Activated CD8-positive, alpha-beta T cell treated with anti-CD3 and anti-CD28 coated beads for 36 hours (primary cell): ENCODE results near the gene PKHD1. TPM values are rescaled to one million over a fixed set of nuclear protein-coding genes. Genes with fewer than 3 reads are reported as not detected.

Source experiments
- ATAC-seq: fragments of 200-7000 bp; cut with Tn5 transposase; one replicate; pipeline ENCODE4 v1.10.0; 2021; ENCODE audit warnings: mild to moderate bottlenecking, moderate library complexity
- CTCF ChIA-PET: fragments of 350-600 bp; sonication (Branson Sonifier 250); formaldehyde crosslinking; loops from one replicate; lab custom pipeline; 2021; ENCODE audit warnings: antibody characterized with exemption; lab: Charles Lee
- POLR2A ChIA-PET: fragments of 350-600 bp; sonication (Branson Sonifier 250); formaldehyde crosslinking; loops from one replicate; lab custom pipeline; 2021; ENCODE audit warnings: antibody characterized with exemption; lab: Charles Lee
- DNase-seq: peaks from one replicate; pipeline ENCODE4 v3.0.0-alpha.2; 2020
- H3K27ac Mint-ChIP-seq: one replicate; pipeline ENCODE4 v1.8.0; 2021; ENCODE audit warnings: mild to moderate bottlenecking, mixed read lengths
- H3K27me3 Mint-ChIP-seq: one replicate; pipeline ENCODE4 v1.8.0; 2021; ENCODE audit warnings: mixed read lengths
- H3K36me3 Mint-ChIP-seq: one replicate; pipeline ENCODE4 v1.8.0; 2021; ENCODE audit warnings: low read depth, mixed read lengths
- H3K4me1 Mint-ChIP-seq: one replicate; pipeline ENCODE4 v1.8.0; 2021; ENCODE audit warnings: low read depth, mixed read lengths
- H3K4me3 Mint-ChIP-seq: one replicate; pipeline ENCODE4 v1.8.0; 2021; ENCODE audit warnings: mild to moderate bottlenecking, moderate library complexity, mixed read lengths
- H3K9me3 Mint-ChIP-seq: one replicate; pipeline ENCODE4 v1.8.0; 2021; ENCODE audit warnings: mixed read lengths
- intact Hi-C: fragments of 100-400 bp; cut with micrococcal nuclease; formaldehyde crosslinking; loops from one replicate; pipeline ENCODE4 v1.10.0; 2022
- total RNA-seq, 2 experiments: library from RNA; stranded (reverse); gene quantifications; one replicate each; pipeline ENCODE4 v1.2.3, GENCODE V29; 2021
- TF ChIP-seq, protein P1 (sequence below): fragments of 200-600 bp; IDR thresholded peaks from one replicate; pipeline ENCODE4 v1.8.0; 2022; ENCODE audit warnings: antibody characterized with exemption, mild to moderate bottlenecking

PKHD1 gene
- total RNA-seq, 2 experiments from 2014 or later, result not detected

DNA sequence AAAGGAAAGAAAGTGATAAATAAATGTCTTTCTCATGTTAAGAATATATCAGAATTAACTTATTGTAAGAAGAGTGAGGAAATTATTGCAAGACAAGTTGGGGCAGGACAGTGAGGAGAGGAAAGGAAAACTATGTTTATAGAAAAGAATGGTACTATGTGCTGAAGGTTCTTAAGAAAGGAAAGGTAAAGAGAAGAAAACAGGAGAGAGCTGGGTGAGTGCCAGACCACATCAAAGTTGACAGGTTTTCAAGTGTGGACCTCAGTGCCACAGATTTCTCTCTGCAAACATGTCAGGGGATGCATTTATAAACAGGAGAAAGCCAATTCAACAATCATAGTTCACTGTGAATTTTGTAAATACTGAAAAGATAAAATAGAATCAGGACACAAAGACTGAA is 439.2 kb downstream of the PKHD1 start:
- no peaks in the 10 kb centered on the region for H3K36me3 Mint-ChIP-seq
- POLR2A ChIA-PET, result no interaction called here
- no peak overlapping the region for H3K4me3 Mint-ChIP-seq
- H3K27ac Mint-ChIP-seq, result no peak overlapping the region
- TF ChIP-seq, protein P1, sequence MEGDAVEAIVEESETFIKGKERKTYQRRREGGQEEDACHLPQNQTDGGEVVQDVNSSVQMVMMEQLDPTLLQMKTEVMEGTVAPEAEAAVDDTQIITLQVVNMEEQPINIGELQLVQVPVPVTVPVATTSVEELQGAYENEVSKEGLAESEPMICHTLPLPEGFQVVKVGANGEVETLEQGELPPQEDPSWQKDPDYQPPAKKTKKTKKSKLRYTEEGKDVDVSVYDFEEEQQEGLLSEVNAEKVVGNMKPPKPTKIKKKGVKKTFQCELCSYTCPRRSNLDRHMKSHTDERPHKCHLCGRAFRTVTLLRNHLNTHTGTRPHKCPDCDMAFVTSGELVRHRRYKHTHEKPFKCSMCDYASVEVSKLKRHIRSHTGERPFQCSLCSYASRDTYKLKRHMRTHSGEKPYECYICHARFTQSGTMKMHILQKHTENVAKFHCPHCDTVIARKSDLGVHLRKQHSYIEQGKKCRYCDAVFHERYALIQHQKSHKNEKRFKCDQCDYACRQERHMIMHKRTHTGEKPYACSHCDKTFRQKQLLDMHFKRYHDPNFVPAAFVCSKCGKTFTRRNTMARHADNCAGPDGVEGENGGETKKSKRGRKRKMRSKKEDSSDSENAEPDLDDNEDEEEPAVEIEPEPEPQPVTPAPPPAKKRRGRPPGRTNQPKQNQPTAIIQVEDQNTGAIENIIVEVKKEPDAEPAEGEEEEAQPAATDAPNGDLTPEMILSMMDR, result no peak
- intact Hi-C loops, result no loop called here
- ATAC-seq, result no peak
- CTCF ChIA-PET, result no interaction called here
- H3K27me3 Mint-ChIP-seq, result no peaks in the 10 kb centered on the region
- no peak for DNase-seq
- H3K9me3 Mint-ChIP-seq, result no peaks in the 10 kb centered on the region
- no peaks in the 10 kb centered on the region for H3K4me1 Mint-ChIP-seq

DNA sequence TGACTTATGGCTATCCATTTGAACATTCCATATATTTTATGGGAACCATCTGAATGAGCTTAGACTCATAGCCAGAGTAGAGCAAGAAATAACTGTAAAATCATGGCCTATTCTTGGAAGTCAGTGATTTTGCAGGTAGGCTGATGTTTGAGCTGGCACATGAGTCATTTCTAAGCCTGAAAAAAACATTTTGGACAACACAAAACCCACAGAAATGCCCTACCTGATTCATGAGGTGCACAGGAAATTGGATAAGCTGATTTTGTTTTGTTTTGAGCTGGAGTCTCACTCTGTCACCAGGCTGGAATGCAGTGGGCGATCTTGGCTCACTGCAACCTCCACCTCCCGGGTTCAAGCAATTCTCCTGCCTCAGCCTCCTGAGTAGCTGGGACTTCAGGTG is 443.0 kb downstream of the PKHD1 start:
- Mint-ChIP-seq H3K36me3 (no peaks in the 10 kb centered on the region), H3K27ac (no peak overlapping the region), H3K27me3 (no peaks in the 10 kb centered on the region), H3K9me3 (peaks cover 4% of the 10 kb centered on the region), H3K4me1 (no peaks in the 10 kb centered on the region), H3K4me3 (no peak overlapping the region)
- no peak for ATAC-seq
- ChIA-PET CTCF (no interaction called here), POLR2A (no interaction called here)
- DNase-seq, result no peak
- TF ChIP-seq, protein P1, result no peak
- intact Hi-C loops, result no loop called here

DNA sequence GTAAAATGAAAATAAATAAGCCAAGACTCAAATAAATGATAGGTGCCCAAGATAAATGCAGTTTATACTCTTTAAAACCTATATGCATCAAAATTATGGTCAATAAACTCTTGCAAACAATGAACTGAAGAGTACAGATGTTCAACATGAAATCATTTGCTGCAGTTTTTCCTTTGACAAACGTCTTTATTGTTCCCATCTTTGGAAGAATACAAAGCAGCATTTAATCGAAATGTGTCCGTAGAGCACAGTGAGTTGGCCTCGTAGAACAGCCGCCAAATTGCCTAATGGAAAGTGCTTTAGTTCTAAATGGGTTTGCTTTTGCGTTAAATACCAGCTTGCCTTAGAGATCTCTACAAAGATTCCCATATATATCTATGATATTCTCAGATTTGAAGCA is 447.4 kb downstream of the PKHD1 start:
- TF ChIP-seq, protein P1, result no peak
- Mint-ChIP-seq H3K27ac (no peak overlapping the region), H3K4me1 (no peaks in the 10 kb centered on the region), H3K36me3 (no peaks in the 10 kb centered on the region), H3K9me3 (peaks cover 4% of the 10 kb centered on the region), H3K27me3 (no peaks in the 10 kb centered on the region), H3K4me3 (no peak overlapping the region)
- CTCF ChIA-PET, result no interaction called here
- intact Hi-C loops, result no loop called here
- ATAC-seq (no peak), DNase-seq (no peak)
- POLR2A ChIA-PET, result no interaction called here

DNA sequence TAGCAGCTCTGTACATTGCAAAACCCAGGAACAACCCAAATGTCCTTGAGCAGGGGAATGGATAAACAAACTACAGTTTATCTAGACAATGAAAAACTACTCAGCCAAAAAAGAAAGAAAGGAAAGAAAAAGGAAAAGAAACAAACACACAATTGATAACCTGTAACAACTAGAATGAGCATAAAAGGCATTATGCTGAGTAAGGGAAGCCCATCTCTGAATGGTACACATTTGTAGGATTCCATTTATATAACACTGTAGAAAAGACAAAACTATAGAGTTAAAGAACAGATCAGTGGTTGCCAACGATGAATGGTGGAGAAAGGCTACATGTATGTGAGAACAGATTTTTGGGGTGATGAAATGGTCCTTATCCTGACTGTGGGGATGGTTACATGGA is 454.0 kb downstream of the PKHD1 start:
- no peaks in the 10 kb centered on the region for H3K4me1 Mint-ChIP-seq
- intact Hi-C loops, result no loop called here
- no peaks in the 10 kb centered on the region for H3K27me3 Mint-ChIP-seq
- CTCF ChIA-PET, result interaction anchor here (1.3 kb wide), 1 partner anchor 15 kb away, joined by 3 read pairs; no protein-coding TSS in a partner anchor
- no peak overlapping the region for H3K27ac Mint-ChIP-seq
- POLR2A ChIA-PET, result no interaction called here
- TF ChIP-seq, protein P1, result no peak
- DNase-seq (no peak), ATAC-seq (no peak)
- no peaks in the 10 kb centered on the region for H3K36me3 Mint-ChIP-seq
- no peak overlapping the region for H3K4me3 Mint-ChIP-seq
- H3K9me3 Mint-ChIP-seq, result peaks cover 3% of the 10 kb centered on the region

DNA sequence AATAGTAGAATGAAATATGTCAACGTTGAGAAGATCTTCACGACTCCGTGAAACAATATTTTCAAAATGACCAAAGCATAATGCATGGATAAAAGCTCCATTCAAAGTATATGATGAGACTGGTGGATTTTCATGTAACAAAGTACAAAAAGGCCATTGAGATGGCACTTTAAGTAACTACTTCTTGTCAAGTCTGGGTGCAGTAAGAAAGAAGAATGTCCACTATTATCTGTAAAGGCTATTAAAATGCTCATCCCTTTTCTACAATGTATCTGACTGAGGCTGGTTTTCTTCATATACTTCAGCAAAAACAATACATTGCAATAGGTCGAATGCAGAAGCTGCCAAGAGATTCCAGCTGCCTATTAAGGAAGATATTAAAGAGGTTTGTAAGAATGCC is 457.4 kb downstream of the PKHD1 start:
- H3K4me3 Mint-ChIP-seq, result no peak overlapping the region
- DNase-seq (no peak), ATAC-seq (no peak)
- H3K4me1 Mint-ChIP-seq, result no peaks in the 10 kb centered on the region
- no peak overlapping the region for H3K27ac Mint-ChIP-seq
- peaks cover 3% of the 10 kb centered on the region for H3K9me3 Mint-ChIP-seq
- TF ChIP-seq, protein P1, result no peak
- intact Hi-C loops, result no loop called here
- ChIA-PET POLR2A (no interaction called here), CTCF (interaction anchor here (1.3 kb wide), 1 partner anchor 11 kb away, joined by 3 read pairs; no protein-coding TSS in a partner anchor)
- H3K27me3 Mint-ChIP-seq, result no peaks in the 10 kb centered on the region
- H3K36me3 Mint-ChIP-seq, result no peaks in the 10 kb centered on the region
